ENCODE results near the gene ZFYVE1.

- TF ChIP-seq BHLHE40 (IDR thresholded peaks at IDR 0.05; ENCODE audit: borderline replicate concordance) (no peak), PKNOX1 (IDR thresholded peaks at IDR 0.05) (peak; percentile 99), FOXM1 (IDR thresholded peaks at IDR 0.05; ENCODE audit: borderline replicate concordance) (no peak), ARNT (IDR thresholded peaks at IDR 0.05) (no peak), TARDBP (IDR thresholded peaks at IDR 0.05) (no peak), NFRKB (IDR thresholded peaks at IDR 0.05) (no peak), HDGF (IDR thresholded peaks at IDR 0.05; ENCODE audit: borderline replicate concordance) (no peak), FOXA1 (IDR thresholded peaks at IDR 0.05) (no peak), LEF1 (IDR thresholded peaks at IDR 0.05; ENCODE audit: borderline replicate concordance) (no peak)
Measured at GRCh38 chr14:72926292-72927028, 100.4 kb downstream of the ZFYVE1 start, which contains the start of gene DCAF4.

Data from HEK293T (cell line).